ENCODE data around the gene ARHGAP19.

ARHGAP19 gene

GRCh38 chr10:97328646-97329453, 36.4 kb upstream of the ARHGAP19 start:
- TF ChIP-seq CTCF (IDR thresholded peaks at IDR 0.05): no peak
- peak overlapping the region; percentile 81 for H3K27ac ChIP-seq

GRCh38 chr10:97327348-97328294, 35.2 kb upstream of the ARHGAP19 start:
- no peak for TF ChIP-seq ZFX (IDR thresholded peaks at IDR 0.05; ENCODE audit: borderline replicate concordance)
- TF ChIP-seq CTCF (IDR thresholded peaks at IDR 0.05): no peak
- peak overlapping the region; percentile 81 for H3K27ac ChIP-seq

GRCh38 chr10:97325754-97326153, 33.3 kb upstream of the ARHGAP19 start:
- no peak overlapping the region for H3K27ac ChIP-seq
- no peak for TF ChIP-seq ZFX (IDR thresholded peaks at IDR 0.05; ENCODE audit: borderline replicate concordance)
- no peak for TF ChIP-seq CTCF (IDR thresholded peaks at IDR 0.05)

- H3K27ac ChIP-seq: no peak overlapping the region
- no peak for TF ChIP-seq ZFX (IDR thresholded peaks at IDR 0.05; ENCODE audit: borderline replicate concordance)
- no peak for TF ChIP-seq CTCF (IDR thresholded peaks at IDR 0.05)
These were observed 31.1 kb upstream of the ARHGAP19 start for GRCh38 chr10:97323501-97323900.

- no peak overlapping the region for H3K27ac ChIP-seq
- TF ChIP-seq ZFX (IDR thresholded peaks at IDR 0.05; ENCODE audit: borderline replicate concordance): no peak
- no peak for TF ChIP-seq CTCF (IDR thresholded peaks at IDR 0.05)
These were observed 29.4 kb upstream of the ARHGAP19 start for GRCh38 chr10:97321804-97322190.

- TF ChIP-seq ZFX (IDR thresholded peaks at IDR 0.05; ENCODE audit: borderline replicate concordance) (no peak), CTCF (IDR thresholded peaks at IDR 0.05) (no peak)
- H3K27ac ChIP-seq: no peak overlapping the region
These were observed 28.8 kb upstream of the ARHGAP19 start for GRCh38 chr10:97321032-97321803.
